Endothelial cell of umbilical vein (primary cell): ENCODE results near the gene TMCO6. TPM values are rescaled to one million over a fixed set of nuclear protein-coding genes. Genes with fewer than 3 reads are reported as not detected.

Source experiments
- BruUV-seq: library from RNA; stranded (reverse); fragments of 400-500 nt; replicated peaks from 2 replicates; lab custom pipeline; 2021; lab: Mats Ljungman, UMichigan
- CTCF ChIA-PET: fragments of 300-600, 350-600 bp; sonication (Branson Sonifier 250); formaldehyde crosslinking; loops from one replicate; lab custom pipeline; 2021; ENCODE audit warnings: antibody characterized with exemption, inconsistent platforms; lab: Charles Lee
- POLR2A ChIA-PET: fragments of 300-600, 350-600 bp; sonication (Branson Sonifier 250); formaldehyde crosslinking; loops from one replicate; lab custom pipeline; 2021; ENCODE audit warnings: antibody characterized with exemption, inconsistent platforms; lab: Charles Lee
- DNase-seq: peaks from one replicate; pipeline ENCODE4 v3.0.0-alpha.2; 2011; ENCODE audit warnings: low read depth, low spot score
- FAIRE-seq: peaks from 2 replicates; lab custom pipeline; 2011; peaks lifted over from hg19 to GRCh38; lab: Jason Lieb, UNC
- H2AFZ ChIP-seq: 2 replicates; pipeline ENCODE4 v1.6.0; 2012; ENCODE audit warnings: low read depth, low read length, control low read depth, inconsistent platforms
- H3K27ac ChIP-seq: 2 replicates; pipeline ENCODE4 v1.5.1; 2011; ENCODE audit warnings: low read depth, mild to moderate bottlenecking, control low read depth, low read length, moderate library complexity; ENCODE audit not compliant: insufficient read depth
- H3K27me3 ChIP-seq, 2 experiments: 2 replicates each; pipeline versions ENCODE4 v1.6.0 to v1.6.1; 2011; ENCODE audit warnings: low read length in 2 of 2, mixed read lengths in 1 of 2; ENCODE audit not compliant: control insufficient read depth in 2 of 2, insufficient read depth in 2 of 2
- H3K36me3 ChIP-seq, 2 experiments: 2 replicates in 1 of 2; 3 replicates in 1 of 2; pipeline ENCODE4 v1.5.1; 2011; ENCODE audit warnings: low read length in 2 of 2, mild to moderate bottlenecking in 1 of 2, moderate library complexity in 1 of 2; ENCODE audit not compliant: control insufficient read depth in 2 of 2, insufficient read depth in 2 of 2; ENCODE audit errors: extremely low read depth in 1 of 2
- H3K4me1 ChIP-seq: 3 replicates; pipeline ENCODE4 v1.5.1; 2011; ENCODE audit warnings: mild to moderate bottlenecking, low read length; ENCODE audit not compliant: control insufficient read depth, insufficient read depth; ENCODE audit errors: extremely low read depth
- H3K4me2 ChIP-seq: 2 replicates; pipeline ENCODE4 v1.6.1; 2011; ENCODE audit warnings: low read length, control low read depth, mixed read lengths; ENCODE audit not compliant: insufficient read depth
- H3K4me3 ChIP-seq, 3 experiments: fragments of 200-600 bp in 1 of 3; sonication (generic), shearing (Covaris generic) in 1 of 3; replicated peaks in 1 of 3; 2 replicates each; pipeline ENCODE4 v1.5.1; 2011 to 2016; ENCODE audit warnings: control low read depth in 3 of 3, low read length in 3 of 3, mild to moderate bottlenecking in 2 of 3, inconsistent platforms in 1 of 3, low read depth in 1 of 3, moderate library complexity in 1 of 3; ENCODE audit not compliant: insufficient read depth in 1 of 3
- H3K79me2 ChIP-seq: 2 replicates; pipeline ENCODE4 v1.6.0; 2012; ENCODE audit warnings: low read length, inconsistent platforms; ENCODE audit not compliant: control insufficient read depth, insufficient read depth
- H3K9ac ChIP-seq: replicated peaks from 2 replicates; pipeline ENCODE3; 2011; ENCODE audit warnings: low read length, control low read depth; ENCODE audit not compliant: insufficient read depth; ENCODE audit errors: extremely low read depth
- H3K9me1 ChIP-seq: replicated peaks from 3 replicates; pipeline ENCODE4 v1.6.0; 2011; ENCODE audit warnings: mild to moderate bottlenecking, low read length; ENCODE audit not compliant: control insufficient read depth, insufficient read depth; ENCODE audit errors: extremely low read depth
- H3K9me3 ChIP-seq: replicated peaks from 2 replicates; pipeline ENCODE4 v1.5.1; 2012; ENCODE audit warnings: low read length, inconsistent platforms; ENCODE audit not compliant: control insufficient read depth, insufficient read depth
- H4K20me1 ChIP-seq: replicated peaks from 2 replicates; pipeline ENCODE3; 2011; ENCODE audit warnings: mild to moderate bottlenecking, low read length; ENCODE audit not compliant: control insufficient read depth, insufficient read depth; ENCODE audit errors: extremely low read depth
- EZH2 ChIP-seq: IDR thresholded peaks from 2 replicates; pipeline ENCODE4 v1.6.1; 2012; ENCODE audit warnings: borderline replicate concordance, low read depth, mild to moderate bottlenecking, moderate library complexity, low read length, inconsistent platforms; ENCODE audit not compliant: severe bottlenecking
- FOS ChIP-seq: IDR thresholded peaks from 2 replicates; pipeline ENCODE4 v1.6.1; 2011; ENCODE audit warnings: mild to moderate bottlenecking, low read length, moderate library complexity, borderline replicate concordance; ENCODE audit not compliant: insufficient read depth
- GATA2 ChIP-seq: IDR thresholded peaks from 2 replicates; pipeline ENCODE4 v1.7.0; 2011; ENCODE audit warnings: low read depth, mild to moderate bottlenecking, moderate library complexity, mixed read lengths, low read length; ENCODE audit not compliant: insufficient read length, insufficient read depth
- JUN ChIP-seq: IDR thresholded peaks from 2 replicates; pipeline ENCODE4 v1.6.1; 2011; ENCODE audit warnings: borderline replicate concordance, low read depth; ENCODE audit not compliant: insufficient read length, insufficient read depth
- MYC ChIP-seq: IDR thresholded peaks from one replicate; pipeline ENCODE4 v1.6.1; 2011; ENCODE audit warnings: mild to moderate bottlenecking, low read depth, low read length
- POLR2A ChIP-seq: IDR thresholded peaks from 2 replicates; pipeline ENCODE4 v1.6.1; 2012; ENCODE audit warnings: low read depth, mild to moderate bottlenecking, control low read depth, low read length
- POLR2AphosphoS5 ChIP-seq: IDR thresholded peaks from 2 replicates; pipeline ENCODE4 v1.6.1; 2012; ENCODE audit warnings: low read depth, mild to moderate bottlenecking, control low read depth, low read length, moderate library complexity; ENCODE audit not compliant: insufficient read depth
- dilution Hi-C: fragments of 300-500 bp; cut with MboI; formaldehyde crosslinking; loops from one replicate; pipeline ENCODE4 v1.15.0; 2019; ENCODE audit warnings: low sequenced_read_pairs; ENCODE audit not compliant: extremely low pct_ligation_motif_present
- intact Hi-C: fragments of 100-400 bp; cut with micrococcal nuclease; formaldehyde crosslinking; loops from one replicate; pipeline ENCODE4 v1.10.0; 2022
- polyA plus RNA-seq, 4 experiments: library from polyadenylated mRNA; depleted of rRNA in 3 of 4; stranded (reverse) in 3 of 4; unstranded in 1 of 4; fragments of >200 nt; gene quantifications; 2 replicates each; pipeline versions ENCODE4 v1.2.1 to v1.2.3, GENCODE V29; 2011 to 2012; ENCODE audit warnings: missing spikeins in 1 of 4
- total RNA-seq: library from RNA; stranded (reverse); gene quantifications from 2 replicates; pipeline ENCODE4 v1.2.3, GENCODE V29; 2021
- TF ChIP-seq, protein P1 (sequence below): IDR thresholded peaks from 2 replicates; pipeline ENCODE4 v1.6.1; 2011; ENCODE audit not compliant: insufficient read depth, insufficient read length
- TF ChIP-seq, protein P2 (sequence below), 2 donors: IDR thresholded peaks; 1 replicate in 1 of 2; 2 replicates in 1 of 2; pipeline ENCODE4 v1.5.1; 2011; ENCODE audit warnings: low read length in 2 of 2, mild to moderate bottlenecking in 2 of 2, moderate library complexity in 2 of 2, control low read depth in 1 of 2, inconsistent platforms in 1 of 2, low read depth in 1 of 2; ENCODE audit not compliant: insufficient read depth in 1 of 2; ENCODE audit errors: extremely low read depth in 1 of 2

The TMCO6 gene
- total and polyA plus RNA-seq, 2 donors (not counting 3 experiments of a cell fraction or from before 2014, with no cell fraction given): 22.0 to 23.7 TPM

DNA sequence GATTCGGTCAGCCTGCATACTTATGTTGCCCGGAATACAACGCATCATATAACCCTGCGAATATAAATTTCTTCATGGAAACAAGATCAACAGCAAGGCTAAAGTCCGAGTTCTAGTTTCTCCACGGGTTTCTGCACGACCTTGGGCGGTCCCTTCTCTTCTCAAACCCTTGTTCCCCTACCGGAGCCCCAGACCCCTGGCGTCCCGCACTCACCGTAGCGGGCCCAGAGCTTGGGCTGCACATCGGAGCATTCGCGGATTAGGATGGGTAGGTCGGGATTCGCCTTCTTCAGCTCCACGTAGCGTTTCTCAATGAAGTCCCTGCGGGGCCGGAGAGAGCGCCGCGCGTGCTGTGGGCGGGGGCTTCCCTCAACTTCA is 7.8 kb downstream of the TMCO6 start:
- peaks cover 13% of the 10 kb centered on the region for H3K4me1 ChIP-seq
- peak overlapping the region; percentile 89 for H3K4me2 ChIP-seq
- FAIRE-seq (no peak), DNase-seq (peak; percentile 10)
- no peaks in the 10 kb centered on the region for H3K9me3 ChIP-seq
- H3K27me3 ChIP-seq: no peaks in the 10 kb centered on the region
- no peak for TF ChIP-seq FOS
- TF ChIP-seq, protein P1, sequence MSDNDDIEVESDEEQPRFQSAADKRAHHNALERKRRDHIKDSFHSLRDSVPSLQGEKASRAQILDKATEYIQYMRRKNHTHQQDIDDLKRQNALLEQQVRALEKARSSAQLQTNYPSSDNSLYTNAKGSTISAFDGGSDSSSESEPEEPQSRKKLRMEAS: no peak
- no peak for TF ChIP-seq POLR2AphosphoS5
- TF ChIP-seq JUN: no peak
- TF ChIP-seq POLR2A: no peak
- TF ChIP-seq, protein P2, sequence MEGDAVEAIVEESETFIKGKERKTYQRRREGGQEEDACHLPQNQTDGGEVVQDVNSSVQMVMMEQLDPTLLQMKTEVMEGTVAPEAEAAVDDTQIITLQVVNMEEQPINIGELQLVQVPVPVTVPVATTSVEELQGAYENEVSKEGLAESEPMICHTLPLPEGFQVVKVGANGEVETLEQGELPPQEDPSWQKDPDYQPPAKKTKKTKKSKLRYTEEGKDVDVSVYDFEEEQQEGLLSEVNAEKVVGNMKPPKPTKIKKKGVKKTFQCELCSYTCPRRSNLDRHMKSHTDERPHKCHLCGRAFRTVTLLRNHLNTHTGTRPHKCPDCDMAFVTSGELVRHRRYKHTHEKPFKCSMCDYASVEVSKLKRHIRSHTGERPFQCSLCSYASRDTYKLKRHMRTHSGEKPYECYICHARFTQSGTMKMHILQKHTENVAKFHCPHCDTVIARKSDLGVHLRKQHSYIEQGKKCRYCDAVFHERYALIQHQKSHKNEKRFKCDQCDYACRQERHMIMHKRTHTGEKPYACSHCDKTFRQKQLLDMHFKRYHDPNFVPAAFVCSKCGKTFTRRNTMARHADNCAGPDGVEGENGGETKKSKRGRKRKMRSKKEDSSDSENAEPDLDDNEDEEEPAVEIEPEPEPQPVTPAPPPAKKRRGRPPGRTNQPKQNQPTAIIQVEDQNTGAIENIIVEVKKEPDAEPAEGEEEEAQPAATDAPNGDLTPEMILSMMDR (IDR thresholded peaks at IDR 0.05; ENCODE audit: extremely low read depth in 1 of 2, insufficient read depth in 1 of 2, low read depth in 1 of 2, low read length in 2 of 2): no peak
- no peak for TF ChIP-seq GATA2
- TF ChIP-seq MYC: no peak
- TF ChIP-seq EZH2: no peak
- no peaks in the 10 kb centered on the region for H3K9me1 ChIP-seq
- POLR2A ChIA-PET: interaction anchor here (0.7 to 1.7 kb wide), 5 partner anchors 8 to 300 kb away, joined by 3 to 14 read pairs (median 5); partner anchors contain the start of genes EIF4EBP3, HBEGF, TMCO6 and ZMAT2
- peak overlapping the region; percentile 65 to 90 (median 76) for H3K4me3 ChIP-seq
- H3K36me3 ChIP-seq: peaks cover 4 to 22% of the 10 kb centered on the region in 2 experiments
- dilution Hi-C loops (no loop called here), intact Hi-C loops (loop anchor here (1.0 to 2.0 kb wide), 5 partner anchors 8 to 246 kb away; partner anchors contain the start of genes ANKHD1, HARS1, HARS2 and TMCO6)
- H2AFZ ChIP-seq: peak overlapping the region; percentile 71
- no TSS peak for BruUV-seq
- H3K9ac ChIP-seq: peak overlapping the region; percentile 71
- CTCF ChIA-PET: interaction anchor here (0.7 to 2.2 kb wide), 16 partner anchors 8 to 403 kb away, joined by 3 to 13 read pairs (median 8); partner anchors contain the start of genes APBB3, EIF4EBP3, HARS1 and HARS2
- no peaks in the 10 kb centered on the region for H4K20me1 ChIP-seq
- peaks cover 17% of the 10 kb centered on the region for H3K79me2 ChIP-seq
- peak overlapping the region; percentile 21 for H3K27ac ChIP-seq
